Hematopoietic multipotent progenitor cell treated with erythropoietin and hydrocortisone succinate and interleukin-3 and kit ligand, for 8 days (in vitro differentiated cells): Measurements from ENCODE around the gene ITGA5.

Experiments
- DNase-seq: peaks from one replicate; pipeline ENCODE4 v3.0.0-alpha.2; 2015

Gene ITGA5

DNA sequence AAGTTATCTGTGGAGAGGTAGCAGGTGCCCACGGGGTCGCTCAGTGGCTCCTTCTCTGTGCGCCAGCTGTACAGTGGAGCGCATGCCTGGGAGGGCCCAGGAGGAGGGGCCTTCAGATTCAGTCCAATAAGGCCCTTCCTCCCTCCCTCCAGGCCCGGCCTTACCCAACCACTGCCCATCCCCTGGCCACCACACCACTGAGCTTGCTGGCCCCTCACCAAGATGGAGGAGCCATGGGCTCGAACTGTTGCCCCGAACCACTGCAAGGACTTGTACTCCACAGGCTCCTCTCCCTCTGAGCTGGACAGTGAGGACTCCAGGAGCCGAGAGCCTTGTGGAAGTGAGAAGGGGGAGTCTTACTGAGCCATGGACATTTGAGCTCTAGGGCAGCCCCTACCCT is 9.8 kb downstream of the ITGA5 start:
- no peak for DNase-seq

DNA sequence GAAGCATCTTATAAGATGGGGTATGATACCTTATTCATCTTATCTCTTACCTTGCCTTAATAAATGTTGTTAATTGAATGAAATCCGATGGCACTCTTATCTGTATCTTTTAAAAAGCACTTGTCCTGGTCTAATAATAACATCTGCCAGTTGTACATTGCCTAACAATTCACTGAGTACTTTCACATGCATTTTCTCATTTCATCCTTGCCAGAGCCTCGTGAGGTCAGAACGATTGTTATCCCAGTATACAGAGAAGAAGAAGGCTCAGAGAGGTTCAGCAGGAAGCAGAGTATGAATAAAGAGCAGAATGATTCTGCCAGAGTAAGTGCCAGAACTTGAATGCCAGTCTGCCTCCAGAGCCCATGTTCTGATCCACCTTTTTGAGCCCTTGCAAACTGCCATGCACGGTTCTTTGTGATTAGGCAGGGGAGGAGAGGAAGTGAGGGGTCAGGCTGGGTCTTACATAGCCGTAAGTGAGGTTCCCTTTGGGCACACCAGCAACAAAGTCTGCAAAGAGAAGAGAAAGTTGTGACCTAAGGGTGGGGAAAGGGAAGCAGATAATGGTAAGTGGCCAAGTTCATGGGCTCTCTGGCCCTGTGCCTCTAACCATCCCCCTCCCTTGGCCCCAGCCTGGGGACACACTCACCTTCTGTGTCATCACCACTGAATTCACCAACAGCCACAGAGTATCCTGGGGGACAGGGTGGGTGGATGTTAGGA is 11.7 kb downstream of the ITGA5 start:
- DNase-seq: no peak

DNA sequence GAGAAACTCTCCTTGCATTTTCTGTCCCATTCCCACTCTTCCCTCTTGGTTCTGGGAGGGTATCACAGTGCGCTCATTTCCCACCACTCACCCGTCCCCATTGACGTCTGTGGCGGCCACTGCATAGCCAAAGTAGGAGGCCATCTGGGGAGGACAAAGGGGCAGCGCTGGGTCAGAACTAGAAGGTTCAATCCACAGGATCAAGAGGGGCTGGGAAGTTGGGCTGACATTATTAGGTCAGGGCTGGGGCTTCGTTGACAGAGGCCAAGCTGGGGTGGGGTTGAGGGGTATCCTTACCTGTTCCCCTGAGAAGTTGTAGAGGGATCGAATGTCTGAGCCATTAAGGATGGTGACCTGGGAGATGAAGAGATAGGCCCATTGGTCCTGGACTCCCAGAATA is 13.5 kb downstream of the ITGA5 start:
- no peak for DNase-seq

DNA sequence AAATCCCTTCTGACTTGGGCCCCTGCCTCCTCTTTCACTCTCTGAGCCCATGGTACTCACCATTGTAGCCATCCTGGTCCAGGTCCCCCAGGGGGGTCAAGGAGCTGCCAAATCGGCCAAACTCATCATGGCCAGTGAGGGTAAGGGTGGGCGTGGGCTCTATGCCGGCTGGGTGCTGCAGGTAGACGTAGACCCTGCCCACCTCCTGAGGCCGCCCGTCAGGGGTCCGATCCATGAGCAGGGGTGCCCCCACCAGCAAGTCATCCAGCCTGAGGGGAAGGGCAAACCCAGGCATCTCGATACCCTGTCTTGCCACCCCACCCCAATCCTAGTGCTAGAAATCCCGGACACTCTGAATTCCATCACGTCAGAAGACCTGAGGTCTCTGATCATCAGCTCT is 14.0 kb downstream of the ITGA5 start:
- DNase-seq: no peak

DNA sequence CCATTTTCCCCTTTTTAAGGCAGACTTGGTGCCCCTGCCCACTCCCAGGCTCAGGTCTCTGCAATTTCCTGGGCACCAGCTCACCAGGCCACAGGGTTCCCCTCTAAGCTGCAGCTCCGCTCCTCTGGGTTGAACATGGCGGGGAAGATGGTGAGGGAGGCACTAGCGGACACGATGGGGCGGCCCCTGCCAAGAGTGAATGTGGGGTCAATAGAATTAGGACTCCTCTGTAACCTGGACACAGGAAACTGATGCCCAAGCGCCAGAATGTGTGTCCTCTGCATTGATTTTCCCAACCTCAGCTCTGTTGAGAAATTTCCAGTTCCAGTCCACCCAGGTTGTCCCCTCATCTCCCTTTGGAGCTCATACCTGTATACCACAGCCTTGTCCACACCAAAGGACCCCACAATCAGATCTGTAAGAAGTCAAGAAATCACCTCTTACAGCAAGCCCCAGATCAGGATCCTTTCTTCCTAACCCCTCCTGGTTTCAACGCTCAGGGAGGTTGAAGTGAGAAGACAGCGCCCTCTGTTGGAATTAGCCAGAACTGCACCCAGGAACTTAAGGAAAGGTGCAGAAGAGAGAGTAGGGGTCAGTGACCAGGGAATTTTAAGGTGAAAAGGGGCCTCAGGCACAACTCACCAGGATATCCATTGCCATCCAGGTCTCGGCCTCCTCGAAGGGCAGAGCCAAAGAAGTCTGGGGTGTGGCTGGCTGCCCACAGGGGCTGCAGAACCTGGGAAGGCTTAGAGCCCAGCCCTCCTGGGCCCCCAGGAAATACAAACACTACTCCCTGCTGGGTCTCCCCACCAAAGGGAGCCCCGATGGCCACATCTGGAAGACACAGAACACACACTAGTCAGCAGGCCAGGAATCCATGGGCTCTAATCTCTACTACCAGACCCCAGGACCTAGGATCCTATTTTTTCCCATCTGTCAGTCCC is 14.7 kb downstream of the ITGA5 start:
- DNase-seq: peak; percentile 69

DNA sequence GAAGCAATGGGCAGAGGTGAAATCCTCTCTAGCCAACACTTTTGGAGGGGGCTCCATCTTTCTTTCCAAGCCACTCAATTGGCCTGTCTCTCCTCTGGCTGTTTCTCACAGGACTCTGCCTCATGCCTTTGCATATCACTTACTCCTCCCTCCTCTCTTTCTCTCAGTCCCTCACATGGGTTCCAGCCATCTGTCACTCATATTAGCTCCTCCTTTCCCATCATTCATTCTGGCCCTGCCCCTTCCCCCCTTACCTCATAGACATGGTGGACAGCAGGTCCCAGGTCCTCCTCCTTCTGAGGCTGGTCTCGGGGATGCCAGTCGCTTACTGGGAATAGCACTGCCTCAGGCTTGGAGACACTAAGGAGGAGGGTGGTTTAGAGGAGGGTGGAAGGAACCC is 17.9 kb downstream of the ITGA5 start:
- DNase-seq: no peak

DNA sequence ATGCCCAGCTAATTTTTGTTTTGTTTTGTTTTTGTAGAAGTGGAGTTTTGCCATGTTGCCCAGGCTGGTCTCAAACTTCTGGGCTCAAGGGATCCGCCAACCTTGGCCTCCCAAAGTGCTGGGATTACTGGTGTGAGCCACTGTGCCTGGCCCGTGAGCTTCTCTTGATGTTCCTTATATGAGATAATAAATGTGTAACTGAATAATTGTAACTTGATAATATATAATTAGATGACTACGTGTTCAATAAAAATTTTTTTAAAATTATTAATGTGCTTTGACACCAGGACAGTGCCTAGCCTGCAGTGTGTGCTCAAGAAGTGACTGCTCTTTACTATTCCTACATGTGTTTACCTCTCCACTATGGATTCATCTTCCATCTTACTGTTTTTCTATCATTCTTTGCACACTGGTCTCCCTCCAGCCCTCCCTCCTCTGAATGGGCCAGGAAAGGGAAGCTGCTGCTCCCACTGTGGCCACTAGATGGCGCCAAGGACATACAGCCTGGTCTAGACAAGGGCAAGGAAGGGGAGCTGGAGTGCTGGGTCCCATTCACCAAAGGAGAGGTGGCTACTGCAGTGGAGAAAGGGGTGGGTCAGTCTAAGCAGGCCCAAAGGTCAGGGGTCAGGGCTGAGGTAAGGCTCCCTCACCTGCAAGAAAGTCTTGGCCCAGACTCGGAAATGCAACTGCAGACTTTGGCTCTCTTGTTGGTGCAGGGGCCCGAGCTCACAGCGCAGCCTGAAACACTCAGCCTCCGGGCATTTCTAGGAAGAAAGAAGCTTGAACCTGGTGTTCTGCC is 19.9 kb downstream of the ITGA5 start:
- peak; percentile 85 for DNase-seq

DNA sequence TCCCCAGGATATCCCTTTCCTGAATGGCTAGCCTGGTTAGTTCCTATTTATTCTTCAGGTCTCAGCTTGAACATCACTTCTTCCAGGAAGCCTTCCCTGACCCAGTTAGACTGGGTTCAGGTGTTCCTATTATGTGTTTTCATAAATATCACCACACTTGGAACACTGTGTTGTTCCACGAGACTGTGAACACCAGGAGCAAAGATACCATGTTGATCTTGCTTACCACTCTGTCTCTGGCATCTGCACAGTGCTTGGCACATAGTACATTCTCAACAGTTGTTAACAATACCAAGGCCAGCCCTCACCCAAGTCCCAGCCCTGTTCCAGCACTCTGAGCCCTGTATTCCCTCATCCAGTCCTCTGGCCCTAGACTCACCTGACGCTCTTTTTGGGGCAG is 20.8 kb downstream of the ITGA5 start:
- DNase-seq: no peak

DNA sequence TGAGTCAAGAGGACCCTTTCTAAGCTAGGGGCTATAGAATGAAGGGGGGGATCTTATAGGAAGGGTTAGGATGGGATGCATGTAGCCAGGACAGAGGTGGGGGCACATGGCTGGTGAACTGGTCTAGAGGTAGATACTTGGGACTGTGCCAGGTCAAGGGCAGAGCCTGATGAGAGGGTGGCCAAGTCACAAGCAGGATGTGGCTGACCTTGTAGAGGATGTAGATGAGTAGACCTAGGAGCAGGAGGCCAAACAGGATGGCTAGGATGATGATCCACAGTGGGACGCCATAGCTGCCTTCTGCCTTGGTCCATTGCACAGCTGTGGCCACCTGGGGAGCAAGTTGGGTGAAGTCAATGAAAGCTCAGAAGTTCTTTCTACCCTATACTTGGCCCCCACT is 21.9 kb downstream of the ITGA5 start:
- DNase-seq: no peak

DNA sequence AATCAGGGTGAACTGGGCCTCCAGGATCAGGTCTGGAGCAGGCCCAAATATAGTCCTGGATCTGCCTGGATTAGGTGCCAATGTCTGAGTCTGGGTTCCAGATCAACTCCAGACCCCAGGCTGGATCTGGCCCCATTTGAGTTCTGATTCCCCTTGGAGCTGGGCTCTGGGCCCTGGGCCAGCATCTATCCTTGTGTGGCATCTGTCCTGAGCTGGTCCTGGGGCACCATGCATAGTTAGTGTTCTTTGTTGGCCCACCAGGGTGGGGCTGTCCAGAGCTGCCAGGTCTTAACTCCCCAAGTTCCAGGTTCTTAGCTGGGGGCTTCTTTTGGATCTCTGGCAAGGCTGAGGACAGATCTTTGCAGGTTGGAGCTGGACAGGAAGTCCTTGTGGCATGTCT is 23.5 kb downstream of the ITGA5 start:
- no peak for DNase-seq

DNA sequence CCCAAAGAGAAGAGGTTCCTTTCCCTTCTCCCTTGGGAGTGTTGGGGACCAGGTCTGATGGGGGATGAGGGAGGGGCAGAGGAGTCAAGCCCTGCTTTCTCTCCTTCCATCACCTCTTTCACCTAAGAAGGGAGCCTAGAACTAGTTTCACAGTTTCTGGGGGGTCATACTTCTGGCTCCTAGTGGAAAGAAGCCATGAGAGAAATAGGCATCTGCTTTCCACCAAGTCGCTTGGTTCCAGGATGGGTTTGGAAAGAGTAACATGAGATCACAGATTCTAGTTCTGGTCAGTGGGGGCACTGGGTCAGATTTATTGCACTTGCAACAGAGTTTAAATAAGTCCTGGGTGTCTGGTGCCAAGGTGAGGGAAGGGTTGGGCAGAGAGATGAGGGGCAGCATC is 24.1 kb downstream of the ITGA5 start:
- DNase-seq: no peak

DNA sequence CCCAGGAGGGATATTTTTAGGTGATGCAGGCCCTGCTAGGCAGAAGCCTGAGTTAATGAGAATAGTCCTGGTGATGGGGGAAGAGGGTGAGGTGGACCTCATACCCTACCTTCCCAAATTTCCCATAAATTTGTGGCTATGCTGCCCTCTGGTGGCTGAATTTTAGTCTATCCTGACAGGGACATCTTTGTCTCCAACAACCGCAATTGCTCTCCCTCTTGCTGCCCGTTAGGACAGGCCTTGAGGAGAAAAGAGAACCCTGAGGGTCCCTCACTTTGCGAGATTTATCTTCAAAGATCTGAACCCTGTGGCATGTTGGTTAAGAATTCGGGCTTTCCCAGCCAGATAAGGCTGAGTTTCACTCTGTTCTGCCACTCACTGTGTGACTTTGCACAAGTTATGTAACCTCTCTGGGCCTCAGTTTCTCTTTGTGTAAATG is 24.8 kb downstream of the ITGA5 start:
- DNase-seq: peak; percentile 71

DNA sequence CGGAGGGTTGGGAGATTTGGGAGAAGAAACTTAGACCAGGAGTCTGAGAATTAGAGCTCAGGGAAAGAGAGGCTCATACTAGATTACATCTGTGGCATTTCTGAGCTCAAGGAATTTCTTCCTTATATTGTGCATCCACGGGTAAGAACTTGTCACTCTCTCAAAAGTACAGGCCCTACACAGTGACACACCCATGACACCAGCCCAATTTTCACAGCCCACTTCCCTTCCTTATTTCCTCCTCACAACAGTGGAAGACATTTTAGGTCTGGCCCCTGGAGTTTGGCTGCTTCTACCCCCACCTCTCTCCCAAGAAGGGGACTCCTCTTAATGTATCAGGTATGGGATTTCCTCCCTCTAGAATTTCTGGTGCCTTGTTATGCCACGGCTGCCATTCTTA is 25.3 kb downstream of the ITGA5 start:
- no peak for DNase-seq

DNA sequence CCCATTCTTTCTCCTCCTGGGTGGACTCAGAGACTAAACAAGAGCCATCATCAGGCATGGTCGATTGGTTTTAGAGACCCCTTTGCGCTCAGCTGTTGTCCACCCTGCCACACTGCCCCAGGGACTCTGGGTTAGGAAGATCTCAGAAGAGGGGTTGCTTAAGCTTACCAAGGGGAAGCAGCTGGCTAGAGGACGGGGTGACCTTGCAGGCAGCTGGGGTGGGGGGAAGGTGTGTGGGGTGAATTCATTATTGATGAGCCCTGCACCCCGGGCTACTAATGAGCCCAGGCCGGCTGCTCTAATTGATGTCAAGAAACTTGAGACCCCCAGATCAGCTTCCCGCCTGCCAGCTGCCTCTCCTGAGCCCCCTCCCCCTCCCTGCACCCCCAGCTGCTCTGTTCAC is 25.9 kb downstream of the ITGA5 start:
- DNase-seq: no peak

DNA sequence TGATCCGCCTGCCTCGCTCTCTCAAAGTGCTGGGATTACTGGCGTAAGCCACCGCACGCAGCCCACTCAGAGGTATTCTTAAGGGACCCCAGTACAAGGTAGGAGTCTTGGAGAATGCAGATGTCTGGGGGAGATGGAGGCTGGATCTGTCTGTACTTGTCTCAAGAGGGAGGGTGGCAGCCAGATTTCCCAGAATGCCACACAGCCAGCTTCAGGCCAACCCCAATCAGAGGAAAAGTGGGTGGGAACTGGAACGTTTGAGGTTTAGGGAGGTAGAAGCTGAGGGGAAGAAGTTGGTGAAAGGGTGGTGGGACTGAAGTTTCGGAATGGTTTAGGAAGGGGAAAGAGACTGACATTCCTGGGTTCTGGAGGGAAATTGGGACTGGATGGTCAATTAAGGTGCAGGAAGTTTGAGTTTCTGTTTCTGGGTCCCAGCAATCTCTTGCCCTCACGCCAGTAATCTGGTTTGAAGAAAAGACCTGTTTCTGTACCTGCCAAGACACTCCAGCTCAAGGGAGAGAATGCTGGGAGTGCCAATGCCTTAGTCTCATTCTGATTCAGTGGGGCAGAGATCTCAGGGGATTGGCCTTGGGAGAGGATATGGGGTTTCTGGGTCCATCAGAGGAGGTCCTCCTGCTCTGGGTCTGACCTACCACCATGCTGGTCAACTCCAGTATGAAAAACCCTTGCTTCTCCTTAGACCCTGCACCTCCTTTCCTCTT is 26.4 kb downstream of the ITGA5 start:
- DNase-seq: no peak

DNA sequence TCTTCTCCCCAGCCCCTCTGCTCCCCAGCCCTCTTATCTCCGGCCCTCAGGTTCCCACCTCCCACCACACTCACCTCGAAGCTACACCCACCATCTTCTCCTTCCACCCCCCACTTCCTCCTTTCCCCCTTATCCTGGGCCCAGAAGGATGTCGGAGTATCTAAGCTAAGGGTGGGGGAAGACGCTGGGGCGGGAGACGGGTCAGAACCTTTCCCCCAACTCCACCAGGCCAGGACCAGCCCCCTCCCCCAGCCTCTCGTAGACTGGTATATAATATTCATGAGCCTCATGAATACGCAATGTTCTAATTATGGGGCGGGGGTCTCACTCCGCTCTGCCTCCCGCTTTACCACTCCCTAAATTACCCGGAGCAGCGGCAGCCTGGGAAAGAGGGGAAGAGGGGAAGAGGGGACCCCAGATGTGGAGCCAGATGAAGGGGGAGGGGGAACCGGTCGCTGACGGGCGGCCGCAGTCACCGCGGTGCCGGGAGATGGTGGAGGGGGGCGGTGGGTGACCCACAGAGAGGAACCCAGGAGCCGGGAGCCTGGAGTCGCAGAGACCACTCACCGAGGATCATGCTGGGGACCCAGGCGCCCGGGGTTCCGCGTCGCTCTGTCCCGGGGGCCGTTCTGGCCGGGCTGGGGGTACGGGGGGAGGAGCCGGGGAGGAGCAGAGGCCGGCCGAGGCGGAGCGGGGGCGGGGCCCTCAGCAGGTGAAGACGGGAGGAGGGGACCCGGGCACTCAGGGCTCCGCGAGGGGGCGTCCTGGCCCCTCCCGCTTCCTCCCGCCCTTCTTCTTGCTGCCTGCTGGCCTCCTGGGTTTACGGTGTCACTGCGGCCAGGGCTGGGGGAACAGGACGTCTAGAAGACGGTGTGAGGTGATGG is 28.2 kb downstream of the ITGA5 start:
- peak; percentile 52 for DNase-seq

DNA sequence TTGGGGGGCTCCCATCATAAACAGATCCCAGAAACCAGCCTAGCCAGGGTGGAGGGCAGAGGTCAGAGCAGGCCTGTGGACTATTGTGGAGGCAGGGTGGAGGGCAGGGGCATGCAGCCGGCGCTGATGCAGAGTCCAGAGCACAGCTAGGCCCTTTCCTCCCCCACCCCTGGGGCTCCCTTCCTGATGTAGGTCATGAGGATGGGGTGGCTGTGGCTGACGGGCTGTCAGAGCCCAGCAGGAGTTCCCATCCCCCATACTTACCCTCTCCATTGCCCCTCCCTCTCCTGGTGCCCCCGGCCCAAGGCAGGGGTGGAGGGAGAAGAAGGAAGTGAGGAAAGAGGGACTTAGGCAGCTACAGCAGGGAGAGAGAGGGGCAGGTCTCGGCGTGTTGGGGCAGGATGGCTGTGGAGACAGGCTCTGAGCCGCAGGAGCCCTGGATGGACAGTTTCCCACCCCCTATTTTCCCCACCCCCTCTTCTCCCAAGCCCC is 28.8 kb downstream of the ITGA5 start:
- no peak for DNase-seq

DNA sequence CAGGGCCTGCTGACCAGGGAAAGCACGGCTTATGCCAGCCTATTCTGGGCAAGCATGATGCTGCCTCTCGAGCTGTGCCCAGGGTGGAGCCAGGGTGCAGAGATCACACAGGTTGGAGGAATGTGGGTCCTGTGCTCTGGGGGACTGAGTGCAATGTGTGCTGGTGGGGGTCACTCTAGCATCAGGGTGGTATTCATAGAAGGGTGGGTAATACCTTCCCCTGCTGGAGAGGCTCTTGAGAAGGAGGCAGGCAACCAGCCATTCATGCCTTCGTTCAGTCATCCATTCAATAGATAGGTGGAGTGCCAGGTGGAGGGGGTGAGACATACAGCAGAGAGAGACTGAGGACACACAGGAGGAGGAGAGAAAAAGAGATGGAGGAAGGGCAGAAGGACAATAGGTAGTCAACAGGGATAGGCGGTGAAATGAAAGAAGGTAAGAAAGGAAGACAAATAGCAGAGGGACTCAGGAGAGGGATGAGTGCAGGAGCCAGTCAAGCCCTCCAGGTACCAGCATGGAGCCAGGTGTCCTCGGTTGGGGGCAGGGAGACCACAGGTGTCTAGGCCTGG is 29.4 kb downstream of the ITGA5 start:
- no peak for DNase-seq

DNA sequence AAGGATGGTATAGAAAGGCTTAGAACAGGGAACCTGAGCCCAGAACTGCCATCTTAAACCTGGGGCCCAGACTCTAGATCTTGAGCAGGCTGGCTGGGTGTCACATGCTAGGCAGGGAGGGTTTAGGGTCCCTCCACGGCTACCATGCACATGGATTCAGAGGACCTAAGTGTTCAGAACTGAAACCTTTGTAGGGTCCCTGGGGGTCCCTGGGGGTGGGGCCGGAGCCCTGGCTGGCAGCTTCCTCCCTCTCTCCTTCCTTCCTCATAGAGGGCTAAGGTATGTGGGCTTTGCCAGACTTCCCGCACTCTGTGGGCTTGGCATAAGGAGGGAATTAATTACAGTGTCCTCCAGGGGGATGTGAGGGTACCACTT is 29.9 kb downstream of the ITGA5 start:
- no peak for DNase-seq

DNA sequence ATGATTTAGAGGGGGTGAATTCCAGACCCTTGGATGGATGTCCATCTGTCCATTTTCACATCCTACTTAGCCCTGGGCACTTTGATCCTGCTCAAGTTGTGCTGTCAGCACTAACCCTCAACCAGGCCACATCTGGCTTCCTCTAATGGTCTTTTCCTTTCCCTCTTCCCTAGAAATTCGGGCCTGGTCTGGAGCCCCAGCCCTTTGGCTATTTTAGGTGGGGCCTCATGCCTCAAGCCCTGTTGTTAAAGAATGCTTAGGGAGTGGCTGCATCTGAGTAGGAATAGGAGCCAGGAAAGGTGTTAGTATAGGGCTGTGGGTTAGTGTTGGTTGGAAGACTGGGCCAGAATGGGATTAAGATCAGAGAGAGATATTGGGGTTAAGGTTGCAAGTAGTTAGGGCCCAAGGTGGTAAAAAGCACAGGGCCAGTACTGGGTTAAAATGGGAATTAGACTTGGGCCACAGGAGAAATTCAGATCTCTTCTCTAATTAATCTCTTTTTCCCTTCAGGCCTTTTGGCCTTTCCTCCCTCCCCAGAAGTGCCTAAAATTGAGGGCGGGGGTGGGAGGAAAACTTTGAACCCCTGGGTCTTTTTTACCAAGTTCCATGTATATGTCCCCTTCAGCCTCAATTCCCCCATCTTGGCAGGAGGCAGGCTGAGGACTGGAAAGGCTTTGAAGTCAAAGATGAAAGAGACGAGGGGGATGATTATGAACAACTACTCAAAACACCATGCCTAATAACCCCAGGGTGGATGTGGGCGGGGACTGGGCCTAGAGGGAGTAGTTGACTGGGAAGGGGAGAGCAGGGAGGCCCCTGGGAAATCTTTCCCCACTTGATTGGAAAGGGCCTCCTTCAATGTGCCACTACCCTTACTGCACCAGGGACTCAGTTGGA is 30.6 kb downstream of the ITGA5 start:
- no peak for DNase-seq
